Hepatocyte (in vitro differentiated cells): ENCODE data around the gene TMEM131. TPM values are rescaled to one million over a fixed set of nuclear protein-coding genes. Genes with fewer than 3 reads are reported as not detected.
"Not testable (repeated sequence)": the region's sequence is repeated elsewhere in the genome, so short reads cannot be mapped to it uniquely, and the experiment has no call there.

Experiments
- DNase-seq: peaks from one replicate; pipeline ENCODE4 v3.0.0-alpha.2; 2016; ENCODE audit warnings: low spot score
- H2AFZ ChIP-seq: fragments of 200-600 bp; sonication (generic); 2 replicates; pipeline ENCODE4 v1.6.0; 2016; ENCODE audit warnings: antibody characterized with exemption, mild to moderate bottlenecking
- H3K27ac ChIP-seq: fragments of 200-600 bp; sonication (generic); 2 replicates; pipeline ENCODE4 v1.5.1; 2016; ENCODE audit warnings: mild to moderate bottlenecking
- H3K27me3 ChIP-seq: fragments of 200-600 bp; sonication (generic); 2 replicates; pipeline ENCODE4 v1.6.1; 2016
- H3K36me3 ChIP-seq: fragments of 200-600 bp; sonication (generic); replicated peaks from 2 replicates; pipeline ENCODE4 v1.5.1; 2016; ENCODE audit warnings: low read depth; ENCODE audit not compliant: insufficient read depth
- H3K4me1 ChIP-seq: fragments of 200-600 bp; sonication (generic); 2 replicates; pipeline ENCODE4 v1.5.1; 2016; ENCODE audit warnings: mild to moderate bottlenecking, moderate library complexity; ENCODE audit not compliant: insufficient read depth
- H3K4me2 ChIP-seq: fragments of 200-600 bp; sonication (generic); 2 replicates; pipeline ENCODE4 v1.6.0; 2016
- H3K4me3 ChIP-seq: fragments of 200-600 bp; sonication (generic); 2 replicates; pipeline ENCODE4 v1.5.1; 2016; ENCODE audit warnings: mild to moderate bottlenecking
- H3K79me2 ChIP-seq: fragments of 200-600 bp; sonication (generic); 2 replicates; pipeline ENCODE4 v1.6.0; 2017; ENCODE audit warnings: mild to moderate bottlenecking
- H3K9me2 ChIP-seq: fragments of 200-600 bp; sonication (generic); replicated peaks from 2 replicates; pipeline ENCODE4 v1.6.0; 2017; ENCODE audit warnings: mild to moderate bottlenecking; ENCODE audit not compliant: insufficient read depth
- H3K9me3 ChIP-seq: fragments of 200-600 bp; sonication (generic); 2 replicates; pipeline ENCODE4 v1.5.1; 2016; ENCODE audit warnings: low read depth, mild to moderate bottlenecking
- H4K20me1 ChIP-seq: fragments of 200-600 bp; sonication (generic); 2 replicates; pipeline ENCODE4 v1.6.0; 2016; ENCODE audit warnings: mild to moderate bottlenecking; ENCODE audit not compliant: insufficient read depth, poor library complexity, severe bottlenecking
- CTCF ChIP-seq: fragments of 200-600 bp; sonication (generic); IDR thresholded peaks from 2 replicates; pipeline ENCODE4 v1.5.1; 2016; ENCODE audit warnings: antibody characterized with exemption, mild to moderate bottlenecking; ENCODE audit not compliant: poor library complexity
- EZH2 ChIP-seq: fragments of 200-600 bp; sonication (generic); IDR thresholded peaks from 2 replicates; pipeline ENCODE4 v1.6.1; 2016; ENCODE audit warnings: antibody characterized with exemption, mild to moderate bottlenecking, borderline replicate concordance
- EZH2phosphoT487 ChIP-seq: fragments of 200-600 bp; sonication (generic); IDR thresholded peaks from one replicate; pipeline ENCODE4 v1.6.1; 2018; ENCODE audit warnings: antibody characterized with exemption, mild to moderate bottlenecking, low read depth, moderate library complexity; ENCODE audit not compliant: unreplicated experiment, severe bottlenecking
- WGBS: methylation state at CpG from one replicate; pipeline ENCODE4 v1.1.6; 2016; ENCODE audit warnings: low lambda C conversion rate; ENCODE audit errors: missing lambda C conversion rate; 5-methylcytosine and 5-hydroxymethylcytosine counted together
- polyA plus RNA-seq: library from polyadenylated mRNA; unstranded; fragments of >200 nt; fragmentation: Nextera tagmentation; extraction: Ambion mirVana; gene quantifications from 2 replicates; pipeline ENCODE4 v1.2.1, GENCODE V29; 2016
- total RNA-seq: library from RNA; depleted of rRNA; stranded (reverse); fragments of >200 nt; gene quantifications from 2 replicates; pipeline ENCODE4 v1.2.3, GENCODE V29; 2014

The TMEM131 gene
- total and polyA plus RNA-seq, 2 experiments from 2014 or later = 17.5 to 42.1 TPM

- no peak overlapping the region for H3K4me3 ChIP-seq
- no peak for DNase-seq
- no peaks in the 10 kb centered on the region for H3K36me3 ChIP-seq
- WGBS = 75% methylated on average over 3 of the region's 3 CpGs
- no peaks in the 10 kb centered on the region for H3K9me3 ChIP-seq
- H3K79me2 ChIP-seq = no peaks in the 10 kb centered on the region
- no peak overlapping the region for H3K27ac ChIP-seq
- H4K20me1 ChIP-seq = no peaks in the 10 kb centered on the region
- no peak for TF ChIP-seq EZH2phosphoT487
- H3K4me1 ChIP-seq = no peaks in the 10 kb centered on the region
- H3K27me3 ChIP-seq = no peaks in the 10 kb centered on the region
- no peaks in the 10 kb centered on the region for H3K9me2 ChIP-seq
- H2AFZ ChIP-seq = no peak overlapping the region
- H3K4me2 ChIP-seq = no peak overlapping the region
Observed at GRCh38 chr2:98027538-98027937, 31.8 kb upstream of the TMEM131 start.

DNA sequence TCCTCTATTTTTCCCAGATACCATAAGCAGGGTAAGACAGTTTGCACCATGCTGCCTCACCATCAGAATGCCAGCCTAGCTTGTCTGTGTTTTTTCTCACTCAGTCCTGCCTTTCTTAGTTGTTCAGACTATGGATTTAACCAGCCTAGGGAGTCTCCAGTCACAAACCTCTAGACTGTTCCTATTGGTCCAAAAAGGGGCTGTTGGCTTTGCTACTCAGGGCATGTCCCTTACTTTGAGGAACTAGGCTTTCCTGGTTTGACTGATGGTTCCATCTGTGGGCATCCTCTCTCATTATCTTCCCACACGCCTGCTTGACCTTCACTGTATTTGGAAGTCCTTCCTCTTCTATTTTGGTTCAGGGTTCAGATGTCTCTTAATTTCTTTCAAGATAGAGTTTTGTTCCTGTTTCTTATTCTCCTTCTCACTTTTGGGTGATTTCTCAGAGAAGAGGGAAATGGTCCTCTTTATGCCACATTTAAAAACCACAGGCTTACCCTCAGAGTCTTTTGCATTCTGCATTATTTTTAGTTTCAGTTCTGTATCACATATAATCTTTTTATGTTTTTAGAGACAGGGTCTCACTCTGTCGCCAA, 31.3 kb upstream of the TMEM131 start:
- Histone ChIP-seq H3K4me3 (no peak overlapping the region), H3K9me2 (no peaks in the 10 kb centered on the region), H3K27me3 (no peaks in the 10 kb centered on the region), H3K36me3 (no peaks in the 10 kb centered on the region), H4K20me1 (no peaks in the 10 kb centered on the region), H3K4me1 (no peaks in the 10 kb centered on the region), H3K9me3 (no peaks in the 10 kb centered on the region), H3K27ac (no peak overlapping the region), H2AFZ (no peak overlapping the region), H3K79me2 (no peaks in the 10 kb centered on the region), H3K4me2 (no peak overlapping the region)
- no peak for DNase-seq
- TF ChIP-seq CTCF = no peak
- TF ChIP-seq EZH2 = no peak
- TF ChIP-seq EZH2phosphoT487 = no peak
- 97% methylated on average over 2 of the region's 2 CpGs for WGBS

DNA sequence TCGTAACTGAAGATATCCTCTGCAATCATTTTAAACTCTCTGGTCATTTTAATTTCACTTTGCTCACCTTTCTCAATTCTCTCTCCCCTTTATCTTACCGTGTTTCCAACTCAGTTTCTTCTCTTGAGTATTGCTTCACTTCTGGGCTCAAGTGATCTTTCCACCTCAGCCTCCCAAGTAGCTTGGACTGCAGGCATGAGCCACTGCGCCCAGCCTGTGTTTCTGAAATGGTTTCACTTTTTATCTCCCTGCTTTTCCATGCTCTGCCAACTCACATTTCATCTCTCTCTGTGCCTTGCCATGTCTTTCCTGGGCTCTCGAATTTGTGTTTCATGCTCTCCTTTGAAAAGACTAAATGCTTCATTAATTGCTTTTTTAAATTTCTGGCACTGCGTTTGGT, 30.5 kb upstream of the TMEM131 start:
- Histone ChIP-seq H3K4me3 (no peak overlapping the region), H3K4me1 (no peaks in the 10 kb centered on the region), H2AFZ (no peak overlapping the region), H3K4me2 (no peak overlapping the region), H3K9me2 (no peaks in the 10 kb centered on the region), H3K27ac (no peak overlapping the region), H3K27me3 (no peaks in the 10 kb centered on the region), H3K36me3 (no peaks in the 10 kb centered on the region), H3K79me2 (no peaks in the 10 kb centered on the region), H4K20me1 (no peaks in the 10 kb centered on the region), H3K9me3 (no peaks in the 10 kb centered on the region)
- no peak for TF ChIP-seq EZH2phosphoT487
- no peak for TF ChIP-seq EZH2
- TF ChIP-seq CTCF = no peak
- DNase-seq = no peak
- WGBS = 78% methylated on average over 5 of the region's 5 CpGs

- no peak for DNase-seq
- H3K9me2 ChIP-seq = no peaks in the 10 kb centered on the region
- H2AFZ ChIP-seq = no peak overlapping the region
- H3K27me3 ChIP-seq = no peaks in the 10 kb centered on the region
- no peak for TF ChIP-seq CTCF
- no peak for TF ChIP-seq EZH2
- no peak for TF ChIP-seq EZH2phosphoT487
- no peak overlapping the region for H3K27ac ChIP-seq
- H3K79me2 ChIP-seq = no peaks in the 10 kb centered on the region
- no peak overlapping the region for H3K4me2 ChIP-seq
- no peaks in the 10 kb centered on the region for H3K4me1 ChIP-seq
- H3K36me3 ChIP-seq = no peaks in the 10 kb centered on the region
- no peaks in the 10 kb centered on the region for H3K9me3 ChIP-seq
- H4K20me1 ChIP-seq = no peaks in the 10 kb centered on the region
- no peak overlapping the region for H3K4me3 ChIP-seq
Observed at GRCh38 chr2:98025481-98026037, 29.8 kb upstream of the TMEM131 start.

GRCh38 chr2:98022067-98022466, 26.3 kb upstream of the TMEM131 start:
- not testable (repeated sequence) for H2AFZ ChIP-seq, H3K36me3 ChIP-seq, H3K9me2 ChIP-seq, H4K20me1 ChIP-seq, H3K27me3 ChIP-seq, H3K9me3 ChIP-seq, H3K4me2 ChIP-seq, DNase-seq, H3K27ac ChIP-seq, H3K4me1 ChIP-seq, H3K4me3 ChIP-seq, H3K79me2 ChIP-seq
- 95% methylated on average over 3 of the region's 3 CpGs for WGBS
